ENCODE data around the gene CRYBG3. TPM values are rescaled to one million over a fixed set of nuclear protein-coding genes. Genes with fewer than 3 reads are reported as not detected.
A peak's percentile ranks its signal among the peaks of the same experiment; 100 is the strongest.

CRYBG3 gene
- total and polyA plus RNA-seq, 2 of the 13 experiments (the other 11 are each of a cell fraction or from before 2014, with no cell fraction given) = 3.8 to 15.9 TPM

DNA sequence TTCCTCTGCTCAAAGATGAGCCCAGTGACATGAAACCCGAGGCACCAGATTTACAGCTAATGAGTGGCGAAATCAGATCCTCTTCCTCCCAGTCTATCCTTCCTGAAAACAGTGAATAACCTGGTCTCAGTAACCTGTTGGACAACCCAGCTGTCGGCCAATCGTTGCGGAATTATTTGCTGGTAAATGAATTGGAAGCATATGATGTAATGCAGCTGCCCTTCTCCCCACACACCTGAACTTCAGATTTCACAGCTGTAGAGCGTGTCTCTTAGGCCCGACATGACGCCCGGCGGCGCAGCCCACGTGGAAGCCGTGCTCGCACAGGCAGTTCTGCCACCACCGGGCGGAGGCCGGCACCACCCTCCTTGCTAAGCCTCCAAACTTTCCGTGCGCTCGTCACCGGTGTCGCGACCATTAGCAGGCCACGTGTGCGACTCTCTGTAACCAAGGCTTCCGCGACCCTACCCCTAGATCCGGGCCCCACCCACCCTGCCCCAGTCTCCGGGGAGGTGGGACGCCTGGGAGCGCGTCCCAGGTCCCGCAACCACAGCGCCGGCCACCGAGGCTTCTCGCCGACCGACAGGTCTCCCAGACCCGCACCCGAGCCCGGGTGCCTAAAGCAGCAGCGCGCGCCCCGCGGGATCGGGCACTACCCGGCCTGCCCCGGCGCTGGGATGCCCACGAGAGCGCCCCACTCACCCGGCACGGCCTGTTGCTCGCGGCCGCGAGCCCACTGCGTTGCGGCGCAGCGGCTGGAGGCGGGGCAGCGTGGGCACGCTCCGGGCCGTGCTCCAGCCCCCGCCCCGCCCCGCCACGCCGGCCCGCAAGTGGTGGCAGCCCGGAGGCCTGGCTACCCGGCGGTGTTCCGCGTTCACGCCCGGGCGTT, 150.1 kb downstream of the CRYBG3 start, which contains the start of gene RIOX2 (continued):
- TF ChIP-seq, protein P1, sequence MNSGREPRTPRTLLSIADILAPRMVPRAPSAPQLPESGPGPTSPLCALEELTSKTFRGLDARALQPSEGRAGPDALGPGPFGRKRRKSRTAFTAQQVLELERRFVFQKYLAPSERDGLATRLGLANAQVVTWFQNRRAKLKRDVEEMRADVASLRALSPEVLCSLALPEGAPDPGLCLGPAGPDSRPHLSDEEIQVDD (CRISPR knock-in tag; IDR thresholded peaks at IDR 0.05; ENCODE audit: borderline replicate concordance) = 0 out of 2 replicates have a peak, but pooled peaks have one; percentile 49
- TF ChIP-seq ZFX (CRISPR knock-in tag; IDR thresholded peaks at IDR 0.05; ENCODE audit: low read depth) = peak; percentile 78
- TF ChIP-seq SYNCRIP (IDR thresholded peaks at IDR 0.05; ENCODE audit: insufficient read depth, low read depth, low read length) = no peak
- TF ChIP-seq, protein P2, sequence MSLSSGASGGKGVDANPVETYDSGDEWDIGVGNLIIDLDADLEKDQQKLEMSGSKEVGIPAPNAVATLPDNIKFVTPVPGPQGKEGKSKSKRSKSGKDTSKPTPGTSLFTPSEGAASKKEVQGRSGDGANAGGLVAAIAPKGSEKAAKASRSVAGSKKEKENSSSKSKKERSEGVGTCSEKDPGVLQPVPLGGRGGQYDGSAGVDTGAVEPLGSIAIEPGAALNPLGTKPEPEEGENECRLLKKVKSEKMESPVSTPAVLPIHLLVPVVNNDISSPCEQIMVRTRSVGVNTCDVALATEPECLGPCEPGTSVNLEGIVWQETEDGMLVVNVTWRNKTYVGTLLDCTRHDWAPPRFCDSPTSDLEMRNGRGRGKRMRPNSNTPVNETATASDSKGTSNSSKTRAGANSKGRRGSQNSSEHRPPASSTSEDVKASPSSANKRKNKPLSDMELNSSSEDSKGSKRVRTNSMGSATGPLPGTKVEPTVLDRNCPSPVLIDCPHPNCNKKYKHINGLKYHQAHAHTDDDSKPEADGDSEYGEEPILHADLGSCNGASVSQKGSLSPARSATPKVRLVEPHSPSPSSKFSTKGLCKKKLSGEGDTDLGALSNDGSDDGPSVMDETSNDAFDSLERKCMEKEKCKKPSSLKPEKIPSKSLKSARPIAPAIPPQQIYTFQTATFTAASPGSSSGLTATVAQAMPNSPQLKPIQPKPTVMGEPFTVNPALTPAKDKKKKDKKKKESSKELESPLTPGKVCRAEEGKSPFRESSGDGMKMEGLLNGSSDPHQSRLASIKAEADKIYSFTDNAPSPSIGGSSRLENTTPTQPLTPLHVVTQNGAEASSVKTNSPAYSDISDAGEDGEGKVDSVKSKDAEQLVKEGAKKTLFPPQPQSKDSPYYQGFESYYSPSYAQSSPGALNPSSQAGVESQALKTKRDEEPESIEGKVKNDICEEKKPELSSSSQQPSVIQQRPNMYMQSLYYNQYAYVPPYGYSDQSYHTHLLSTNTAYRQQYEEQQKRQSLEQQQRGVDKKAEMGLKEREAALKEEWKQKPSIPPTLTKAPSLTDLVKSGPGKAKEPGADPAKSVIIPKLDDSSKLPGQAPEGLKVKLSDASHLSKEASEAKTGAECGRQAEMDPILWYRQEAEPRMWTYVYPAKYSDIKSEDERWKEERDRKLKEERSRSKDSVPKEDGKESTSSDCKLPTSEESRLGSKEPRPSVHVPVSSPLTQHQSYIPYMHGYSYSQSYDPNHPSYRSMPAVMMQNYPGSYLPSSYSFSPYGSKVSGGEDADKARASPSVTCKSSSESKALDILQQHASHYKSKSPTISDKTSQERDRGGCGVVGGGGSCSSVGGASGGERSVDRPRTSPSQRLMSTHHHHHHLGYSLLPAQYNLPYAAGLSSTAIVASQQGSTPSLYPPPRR (CRISPR knock-in tag; IDR thresholded peaks at IDR 0.05; ENCODE audit: borderline replicate concordance) = no peak; the same call in 1 of the 2 replicates
- TF ChIP-seq ZNF562 (CRISPR knock-in tag; IDR thresholded peaks at IDR 0.05; ENCODE audit: borderline replicate concordance) = no peak
- no peak for TF ChIP-seq MATR3 (CRISPR knock-in tag; IDR thresholded peaks at IDR 0.05)
- TF ChIP-seq SRSF4 (IDR thresholded peaks at IDR 0.05; ENCODE audit: low read depth, low read length, poor library complexity, severe bottlenecking) = no peak
- TF ChIP-seq ZNF337 (CRISPR knock-in tag; IDR thresholded peaks at IDR 0.05; ENCODE audit: borderline replicate concordance, low read depth) = no peak
- TF ChIP-seq AGO2 (optimal IDR thresholded peaks at IDR 0.05; ENCODE audit: low read depth, low read length) = peak; percentile 72
- no peak for TF ChIP-seq ZNF572 (CRISPR knock-in tag; IDR thresholded peaks at IDR 0.05)
- no peak for TF ChIP-seq SRF (IDR thresholded peaks at IDR 0.05; ENCODE audit: low read depth, low read length)
- TF ChIP-seq, protein P3, sequence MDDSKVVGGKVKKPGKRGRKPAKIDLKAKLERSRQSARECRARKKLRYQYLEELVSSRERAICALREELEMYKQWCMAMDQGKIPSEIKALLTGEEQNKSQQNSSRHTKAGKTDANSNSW (CRISPR knock-in tag; IDR thresholded peaks at IDR 0.05; ENCODE audit: borderline replicate concordance) = no peak
- peak; percentile 42; the same call in 1 of the 2 replicates for TF ChIP-seq BRD4 (CRISPR knock-in tag; IDR thresholded peaks at IDR 0.05)
- TF ChIP-seq, protein P4, sequence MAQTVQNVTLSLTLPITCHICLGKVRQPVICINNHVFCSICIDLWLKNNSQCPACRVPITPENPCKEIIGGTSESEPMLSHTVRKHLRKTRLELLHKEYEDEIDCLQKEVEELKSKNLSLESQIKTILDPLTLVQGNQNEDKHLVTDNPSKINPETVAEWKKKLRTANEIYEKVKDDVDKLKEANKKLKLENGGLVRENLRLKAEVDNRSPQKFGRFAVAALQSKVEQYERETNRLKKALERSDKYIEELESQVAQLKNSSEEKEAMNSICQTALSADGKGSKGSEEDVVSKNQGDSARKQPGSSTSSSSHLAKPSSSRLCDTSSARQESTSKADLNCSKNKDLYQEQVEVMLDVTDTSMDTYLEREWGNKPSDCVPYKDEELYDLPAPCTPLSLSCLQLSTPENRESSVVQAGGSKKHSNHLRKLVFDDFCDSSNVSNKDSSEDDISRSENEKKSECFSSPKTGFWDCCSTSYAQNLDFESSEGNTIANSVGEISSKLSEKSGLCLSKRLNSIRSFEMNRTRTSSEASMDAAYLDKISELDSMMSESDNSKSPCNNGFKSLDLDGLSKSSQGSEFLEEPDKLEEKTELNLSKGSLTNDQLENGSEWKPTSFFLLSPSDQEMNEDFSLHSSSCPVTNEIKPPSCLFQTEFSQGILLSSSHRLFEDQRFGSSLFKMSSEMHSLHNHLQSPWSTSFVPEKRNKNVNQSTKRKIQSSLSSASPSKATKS (CRISPR knock-in tag; IDR thresholded peaks at IDR 0.05) = no peak
- TF ChIP-seq KAT7 (CRISPR knock-in tag; IDR thresholded peaks at IDR 0.05; ENCODE audit: borderline replicate concordance) = peak; percentile 60
- TF ChIP-seq PHF8 (CRISPR knock-in tag; IDR thresholded peaks at IDR 0.05) = peak; percentile 91
- TF ChIP-seq AGO1 (IDR thresholded peaks at IDR 0.05; ENCODE audit: low read depth, low read length, poor library complexity, severe bottlenecking) = no peak
- peak; percentile 19; the same call in 1 of the 2 replicates for TF ChIP-seq ZNF143 (CRISPR knock-in tag; IDR thresholded peaks at IDR 0.05)
- TF ChIP-seq ZFP41 (CRISPR knock-in tag; IDR thresholded peaks at IDR 0.05; ENCODE audit: borderline replicate concordance) = 0 out of 2 replicates have a peak, but pooled peaks have one; percentile 35
- TF ChIP-seq SP4 (CRISPR knock-in tag; IDR thresholded peaks at IDR 0.05) = no peak
- TF ChIP-seq SMAD1 (CRISPR knock-in tag; IDR thresholded peaks at IDR 0.05; ENCODE audit: borderline replicate concordance, low read depth) = no peak
